HG03342 (cell line): ENCODE results near the gene BTN1A1.
A peak's percentile ranks its signal among the peaks of the same experiment; 100 is the strongest.
"Not testable (repeated sequence)": the region's sequence is repeated elsewhere in the genome, so short reads cannot be mapped to it uniquely, and the experiment has no call there.

ENCODE experiments used
- ATAC-seq: cut with Tn5 transposase; IDR thresholded peaks from one replicate; pipeline ENCODE4 v1.9.1; 2021; ENCODE audit warnings: mild to moderate bottlenecking, moderate library complexity; ENCODE audit not compliant: unreplicated experiment

Gene BTN1A1

GRCh38 chr6:26536571-26537159 is 36.6 kb downstream of the BTN1A1 start:
- no peak for ATAC-seq

- peak; percentile 41 for ATAC-seq
Observed at GRCh38 chr6:26537160-26537845, 37.2 kb downstream of the BTN1A1 start.

GRCh38 chr6:26537846-26538571 is 37.9 kb downstream of the BTN1A1 start, which contains the start of gene HMGN4:
Gene HMGN4 (plus strand): TSS chr6:26538366. CDS start chr6:26545207, 6,841 bp downstream.
- ATAC-seq, result peak; percentile 54

GRCh38 chr6:26538572-26538902 is 38.4 kb downstream of the BTN1A1 start:
- no peak for ATAC-seq

GRCh38 chr6:26539071-26539615 is 39.0 kb downstream of the BTN1A1 start:
- no peak for ATAC-seq

GRCh38 chr6:26541579-26541978 is 41.5 kb downstream of the BTN1A1 start:
- ATAC-seq, result no peak

- no peak for ATAC-seq
Observed at GRCh38 chr6:26543953-26544352, 43.9 kb downstream of the BTN1A1 start.

- no peak for ATAC-seq
Observed at GRCh38 chr6:26544473-26544872, 44.4 kb downstream of the BTN1A1 start.

GRCh38 chr6:26545627-26546026 is 45.5 kb downstream of the BTN1A1 start:
- ATAC-seq, result no peak

- not testable (repeated sequence) for ATAC-seq
Observed at GRCh38 chr6:26547363-26547762, 47.3 kb downstream of the BTN1A1 start.

- no peak for ATAC-seq
Observed at GRCh38 chr6:26550250-26550993, 50.3 kb downstream of the BTN1A1 start.

GRCh38 chr6:26552205-26552604 is 52.1 kb downstream of the BTN1A1 start:
- no peak for ATAC-seq

- ATAC-seq, result no peak
Observed at GRCh38 chr6:26552640-26553188, 52.6 kb downstream of the BTN1A1 start.

- peak; percentile 45 for ATAC-seq
Observed at GRCh38 chr6:26553264-26553634, 53.1 kb downstream of the BTN1A1 start.

- peak; percentile 35 for ATAC-seq
Observed at GRCh38 chr6:26553635-26554446, 53.7 kb downstream of the BTN1A1 start.

GRCh38 chr6:26554447-26554696 is 54.3 kb downstream of the BTN1A1 start:
- ATAC-seq, result peak; percentile 5

- peak; percentile 27 for ATAC-seq
Observed at GRCh38 chr6:26554697-26555504, 54.8 kb downstream of the BTN1A1 start.

GRCh38 chr6:26555505-26556262 is 55.6 kb downstream of the BTN1A1 start:
- ATAC-seq, result no peak
